Type B pancreatic cell (in vitro differentiated cells): ENCODE results near the gene SCAMP1. TPM values are rescaled to one million over a fixed set of nuclear protein-coding genes. Genes with fewer than 3 reads are reported as not detected.

Source experiments
- DNase-seq: peaks from one replicate; pipeline ENCODE4 v3.0.0; 2021; ENCODE audit warnings: mixed read lengths; ENCODE audit not compliant: unreplicated experiment; ENCODE audit errors: extremely low spot score
- H3K27ac Mint-ChIP-seq: 2 replicates; pipeline ENCODE4 v1.8.0; 2021; ENCODE audit warnings: mild to moderate bottlenecking, mixed read lengths
- H3K27me3 Mint-ChIP-seq: 2 replicates; pipeline ENCODE4 v1.8.0; 2021; ENCODE audit warnings: mixed read lengths
- H3K36me3 Mint-ChIP-seq: 2 replicates; pipeline ENCODE4 v1.8.0; 2021; ENCODE audit warnings: mixed read lengths
- H3K4me1 Mint-ChIP-seq: one replicate; pipeline ENCODE4 v1.8.0; 2021; ENCODE audit warnings: mixed read lengths; ENCODE audit not compliant: unreplicated experiment
- H3K4me3 Mint-ChIP-seq: 2 replicates; pipeline ENCODE4 v1.8.0; 2021; ENCODE audit warnings: mild to moderate bottlenecking, mixed read lengths
- H3K9me3 Mint-ChIP-seq: 2 replicates; pipeline ENCODE4 v1.8.0; 2021; ENCODE audit warnings: mixed read lengths
- CTCF ChIP-seq: fragments of 200-600 bp; sonication (generic); conservative IDR thresholded peaks from 2 replicates; pipeline ENCODE4 v1.5.0; 2021; ENCODE audit warnings: antibody characterized with exemption, mild to moderate bottlenecking
- total RNA-seq: library from RNA; stranded (reverse); gene quantifications from 2 replicates; pipeline ENCODE4 v1.2.1, GENCODE V29; 2021; ENCODE audit warnings: low replicate concordance

SCAMP1 gene
- total RNA-seq, 1 donor from 2014 or later = 50.8 TPM

GRCh38 chr5:78326930-78327329 is 33.5 kb upstream of the SCAMP1 start:
- no peak overlapping the region for H3K4me3 Mint-ChIP-seq

GRCh38 chr5:78327761-78328510 is 32.5 kb upstream of the SCAMP1 start:
- peaks cover 4% of the 10 kb centered on the region for H3K27me3 Mint-ChIP-seq
- peak overlapping the region; percentile 15 for H3K27ac Mint-ChIP-seq
- no peak overlapping the region for H3K4me3 Mint-ChIP-seq
- no peaks in the 10 kb centered on the region for H3K36me3 Mint-ChIP-seq
- peaks cover 9% of the 10 kb centered on the region for H3K9me3 Mint-ChIP-seq
- DNase-seq = no peak
- no peak for TF ChIP-seq CTCF
- peaks cover 11% of the 10 kb centered on the region for H3K4me1 Mint-ChIP-seq

More at GRCh38 chr5:78326930-78327329, 33.5 kb upstream of the SCAMP1 start:
- no peak for TF ChIP-seq CTCF
- peaks cover 4% of the 10 kb centered on the region for H3K27me3 Mint-ChIP-seq
- no peak overlapping the region for H3K27ac Mint-ChIP-seq
- H3K36me3 Mint-ChIP-seq = no peaks in the 10 kb centered on the region
- peaks cover 9% of the 10 kb centered on the region for H3K9me3 Mint-ChIP-seq
- H3K4me1 Mint-ChIP-seq = peaks cover 11% of the 10 kb centered on the region
- no peak for DNase-seq

- no peak for DNase-seq
- peaks cover 9% of the 10 kb centered on the region for H3K9me3 Mint-ChIP-seq
- no peak for TF ChIP-seq CTCF
- peaks cover 11% of the 10 kb centered on the region for H3K4me1 Mint-ChIP-seq
- H3K36me3 Mint-ChIP-seq = no peaks in the 10 kb centered on the region
- peaks cover 4% of the 10 kb centered on the region for H3K27me3 Mint-ChIP-seq
- no peak overlapping the region for H3K4me3 Mint-ChIP-seq
- no peak overlapping the region for H3K27ac Mint-ChIP-seq
Observed at GRCh38 chr5:78328585-78329173, 31.7 kb upstream of the SCAMP1 start.

GRCh38 chr5:78331523-78332080 is 28.8 kb upstream of the SCAMP1 start:
- Mint-ChIP-seq H3K9me3 (peaks cover 9% of the 10 kb centered on the region), H3K27me3 (peaks cover 4% of the 10 kb centered on the region), H3K27ac (no peak overlapping the region), H3K4me3 (no peak overlapping the region), H3K36me3 (no peaks in the 10 kb centered on the region), H3K4me1 (peaks cover 16% of the 10 kb centered on the region)
- TF ChIP-seq CTCF = no peak
- DNase-seq = no peak

- no peak overlapping the region for H3K27ac Mint-ChIP-seq
- H3K27me3 Mint-ChIP-seq = no peaks in the 10 kb centered on the region
- DNase-seq = no peak
- TF ChIP-seq CTCF = no peak
- H3K9me3 Mint-ChIP-seq = no peaks in the 10 kb centered on the region
- no peak overlapping the region for H3K4me3 Mint-ChIP-seq
- peaks cover 11% of the 10 kb centered on the region for H3K4me1 Mint-ChIP-seq
- no peaks in the 10 kb centered on the region for H3K36me3 Mint-ChIP-seq
Observed at GRCh38 chr5:78334811-78335210, 25.6 kb upstream of the SCAMP1 start.
